ENCODE data around the gene NOS2. TPM values are rescaled to one million over a fixed set of nuclear protein-coding genes. Genes with fewer than 3 reads are reported as not detected.
"Not testable (repeated sequence)": the region's sequence is repeated elsewhere in the genome, so short reads cannot be mapped to it uniquely, and the experiment has no call there.

NOS2 gene
- total RNA-seq, 1 donor from 2014 or later: 0.25 TPM

- H3K27me3 Mint-ChIP-seq (ENCODE audit: unreplicated experiment): peaks cover 2% of the 10 kb centered on the region
- no peaks in the 10 kb centered on the region for H3K4me1 Mint-ChIP-seq (ENCODE audit: low read depth, unreplicated experiment)
- no peak for TF ChIP-seq CTCF (IDR thresholded peaks at IDR 0.05; ENCODE audit: partially characterized antibody, unreplicated experiment)
These were observed 56.9 kb downstream of the NOS2 start for GRCh38 chr17:27743281-27743885.

GRCh38 chr17:27741971-27742575 lies 58.3 kb downstream of the NOS2 start:
- Mint-ChIP-seq H3K27me3 (ENCODE audit: unreplicated experiment) (peaks cover 2% of the 10 kb centered on the region), H3K4me1 (ENCODE audit: low read depth, unreplicated experiment) (no peaks in the 10 kb centered on the region), H3K27ac (ENCODE audit: unreplicated experiment) (no peak overlapping the region), H3K36me3 (ENCODE audit: unreplicated experiment) (no peaks in the 10 kb centered on the region), H3K4me3 (ENCODE audit: unreplicated experiment) (no peak overlapping the region), H3K9me3 (ENCODE audit: unreplicated experiment) (peaks cover 1% of the 10 kb centered on the region)
- no peak for TF ChIP-seq CTCF (IDR thresholded peaks at IDR 0.05; ENCODE audit: partially characterized antibody, unreplicated experiment)
- no peak for DNase-seq

More at GRCh38 chr17:27743281-27743885, 56.9 kb downstream of the NOS2 start:
- Mint-ChIP-seq H3K9me3 (ENCODE audit: unreplicated experiment) (peaks cover 4% of the 10 kb centered on the region), H3K36me3 (ENCODE audit: unreplicated experiment) (no peaks in the 10 kb centered on the region), H3K4me3 (ENCODE audit: unreplicated experiment) (no peak overlapping the region), H3K27ac (ENCODE audit: unreplicated experiment) (no peak overlapping the region)
- no peak for DNase-seq

- Mint-ChIP-seq H3K4me3 (ENCODE audit: unreplicated experiment) (no peak overlapping the region), H3K9me3 (ENCODE audit: unreplicated experiment) (no peaks in the 10 kb centered on the region), H3K27me3 (ENCODE audit: unreplicated experiment) (no peaks in the 10 kb centered on the region), H3K36me3 (ENCODE audit: unreplicated experiment) (no peaks in the 10 kb centered on the region), H3K27ac (ENCODE audit: unreplicated experiment) (no peak overlapping the region), H3K4me1 (ENCODE audit: low read depth, unreplicated experiment) (no peaks in the 10 kb centered on the region)
- TF ChIP-seq CTCF (IDR thresholded peaks at IDR 0.05; ENCODE audit: partially characterized antibody, unreplicated experiment): no peak
- DNase-seq: no peak
These were observed 58.9 kb downstream of the NOS2 start for GRCh38 chr17:27741361-27741861.

GRCh38 chr17:27740541-27740940 lies 59.8 kb downstream of the NOS2 start:
- not testable (repeated sequence) for H3K9me3 Mint-ChIP-seq (ENCODE audit: unreplicated experiment); H3K4me1 Mint-ChIP-seq (ENCODE audit: low read depth, unreplicated experiment); DNase-seq; H3K36me3 Mint-ChIP-seq (ENCODE audit: unreplicated experiment); H3K27ac Mint-ChIP-seq (ENCODE audit: unreplicated experiment); H3K4me3 Mint-ChIP-seq (ENCODE audit: unreplicated experiment); H3K27me3 Mint-ChIP-seq (ENCODE audit: unreplicated experiment)

- no peak for TF ChIP-seq CTCF (IDR thresholded peaks at IDR 0.05; ENCODE audit: partially characterized antibody, unreplicated experiment)
- no peak for DNase-seq
- H3K4me3 Mint-ChIP-seq (ENCODE audit: unreplicated experiment): no peak overlapping the region
- no peak overlapping the region for H3K27ac Mint-ChIP-seq (ENCODE audit: unreplicated experiment)
- H3K27me3 Mint-ChIP-seq (ENCODE audit: unreplicated experiment): peaks cover 2% of the 10 kb centered on the region
- H3K4me1 Mint-ChIP-seq (ENCODE audit: low read depth, unreplicated experiment): no peaks in the 10 kb centered on the region
- no peaks in the 10 kb centered on the region for H3K36me3 Mint-ChIP-seq (ENCODE audit: unreplicated experiment)
- H3K9me3 Mint-ChIP-seq (ENCODE audit: unreplicated experiment): no peaks in the 10 kb centered on the region
These were observed 66.6 kb downstream of the NOS2 start for GRCh38 chr17:27733773-27734172.

- not testable (repeated sequence) for H3K4me1 Mint-ChIP-seq (ENCODE audit: low read depth, unreplicated experiment); H3K36me3 Mint-ChIP-seq (ENCODE audit: unreplicated experiment)
These were observed 67.6 kb downstream of the NOS2 start for GRCh38 chr17:27732746-27733145.

GRCh38 chr17:27725982-27726381 lies 74.3 kb downstream of the NOS2 start:
- H3K27me3 Mint-ChIP-seq (ENCODE audit: unreplicated experiment); H3K36me3 Mint-ChIP-seq (ENCODE audit: unreplicated experiment); H3K9me3 Mint-ChIP-seq (ENCODE audit: unreplicated experiment); H3K4me1 Mint-ChIP-seq (ENCODE audit: low read depth, unreplicated experiment); H3K27ac Mint-ChIP-seq (ENCODE audit: unreplicated experiment); H3K4me3 Mint-ChIP-seq (ENCODE audit: unreplicated experiment); DNase-seq: not testable (repeated sequence)

More at GRCh38 chr17:27732746-27733145, 67.6 kb downstream of the NOS2 start:
- H3K27ac Mint-ChIP-seq (ENCODE audit: unreplicated experiment); H3K4me3 Mint-ChIP-seq (ENCODE audit: unreplicated experiment); H3K27me3 Mint-ChIP-seq (ENCODE audit: unreplicated experiment); DNase-seq; H3K9me3 Mint-ChIP-seq (ENCODE audit: unreplicated experiment): not testable (repeated sequence)

Measured in glutamatergic neuron (in vitro differentiated cells).